ENCODE results near the gene SHOX.

DNA sequence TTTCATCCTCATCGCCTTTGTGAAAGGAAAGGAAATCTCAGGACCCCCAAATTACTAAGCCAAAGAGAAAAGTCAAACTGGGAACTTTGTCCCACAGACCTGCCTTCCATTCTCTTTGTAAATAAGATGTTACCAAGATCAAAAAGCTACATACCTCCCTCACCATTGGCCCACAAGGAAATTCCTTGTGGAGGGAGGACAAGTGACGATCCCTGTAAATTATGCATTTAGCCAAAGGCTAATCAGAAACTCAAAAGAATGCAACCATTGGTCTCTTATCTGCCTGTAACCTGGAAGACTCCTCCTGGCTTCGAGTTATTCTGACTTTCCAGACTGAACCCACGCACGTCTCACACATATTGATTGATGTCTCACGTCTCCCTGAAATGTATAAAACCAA, 70.3 kb downstream of the SHOX start:
- TF ChIP-seq, protein P1, sequence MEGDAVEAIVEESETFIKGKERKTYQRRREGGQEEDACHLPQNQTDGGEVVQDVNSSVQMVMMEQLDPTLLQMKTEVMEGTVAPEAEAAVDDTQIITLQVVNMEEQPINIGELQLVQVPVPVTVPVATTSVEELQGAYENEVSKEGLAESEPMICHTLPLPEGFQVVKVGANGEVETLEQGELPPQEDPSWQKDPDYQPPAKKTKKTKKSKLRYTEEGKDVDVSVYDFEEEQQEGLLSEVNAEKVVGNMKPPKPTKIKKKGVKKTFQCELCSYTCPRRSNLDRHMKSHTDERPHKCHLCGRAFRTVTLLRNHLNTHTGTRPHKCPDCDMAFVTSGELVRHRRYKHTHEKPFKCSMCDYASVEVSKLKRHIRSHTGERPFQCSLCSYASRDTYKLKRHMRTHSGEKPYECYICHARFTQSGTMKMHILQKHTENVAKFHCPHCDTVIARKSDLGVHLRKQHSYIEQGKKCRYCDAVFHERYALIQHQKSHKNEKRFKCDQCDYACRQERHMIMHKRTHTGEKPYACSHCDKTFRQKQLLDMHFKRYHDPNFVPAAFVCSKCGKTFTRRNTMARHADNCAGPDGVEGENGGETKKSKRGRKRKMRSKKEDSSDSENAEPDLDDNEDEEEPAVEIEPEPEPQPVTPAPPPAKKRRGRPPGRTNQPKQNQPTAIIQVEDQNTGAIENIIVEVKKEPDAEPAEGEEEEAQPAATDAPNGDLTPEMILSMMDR (IDR thresholded peaks at IDR 0.05): no peak
- TF ChIP-seq POLR2A (IDR thresholded peaks at IDR 0.05): no peak

All from right lobe of liver (tissue), 4 donors.